ENCODE data around the gene FTL.

Gene FTL

GRCh38 chr19:48982280-48982679 is 17.2 kb downstream of the FTL start:
- no peak for TF ChIP-seq CTCF (conservative IDR thresholded peaks at IDR 0.05)
- H3K27ac ChIP-seq = no peak overlapping the region

GRCh38 chr19:48985711-48986110 is 20.6 kb downstream of the FTL start:
- no peak for TF ChIP-seq CTCF (conservative IDR thresholded peaks at IDR 0.05)
- H3K27ac ChIP-seq = no peak overlapping the region

- H3K27ac ChIP-seq = no peak overlapping the region
- TF ChIP-seq CTCF (conservative IDR thresholded peaks at IDR 0.05) = no peak
Measured at GRCh38 chr19:48986211-48986610, 21.1 kb downstream of the FTL start.

GRCh38 chr19:48987323-48987722 is 22.2 kb downstream of the FTL start:
- TF ChIP-seq CTCF (conservative IDR thresholded peaks at IDR 0.05) = no peak; the same call in 1 of the 2 replicates

GRCh38 chr19:48988286-48988685 is 23.2 kb downstream of the FTL start:
- no peak for TF ChIP-seq CTCF (conservative IDR thresholded peaks at IDR 0.05)
- H3K27ac ChIP-seq = no peak overlapping the region

More at GRCh38 chr19:48987323-48987722, 22.2 kb downstream of the FTL start:
- H3K27ac ChIP-seq = no peak overlapping the region

- TF ChIP-seq CTCF (conservative IDR thresholded peaks at IDR 0.05) = no peak
- no peak overlapping the region for H3K27ac ChIP-seq
Measured at GRCh38 chr19:48988860-48989259, 23.8 kb downstream of the FTL start.

GRCh38 chr19:48989701-48990291 is 24.7 kb downstream of the FTL start:
- TF ChIP-seq CTCF (conservative IDR thresholded peaks at IDR 0.05) = no peak
- 0 out of 2 replicates have a peak overlapping the region, but pooled peaks have one; percentile 91 for H3K27ac ChIP-seq
